ENCODE data around the gene EMC9. TPM values are rescaled to one million over a fixed set of nuclear protein-coding genes. Genes with fewer than 3 reads are reported as not detected.

The EMC9 gene
- total RNA-seq, 1 experiment from 2014 or later, result 42.0 TPM

- H3K79me2 ChIP-seq (ENCODE audit: insufficient read depth, low read length), result peaks cover 1% of the 10 kb centered on the region; the same call in 1 of the 2 replicates
- RAD21 ChIA-PET (ENCODE audit: low non-redundant PET in 1 of 2, low total read pairs in 2 of 2, uncharacterized antibody in 2 of 2, unreplicated experiment in 2 of 2), result no interaction called here
Measured at GRCh38 chr14:24131549-24131966, 9.8 kb downstream of the EMC9 start.

More at GRCh38 chr14:24131549-24131966, 9.8 kb downstream of the EMC9 start:
- POLR2A ChIA-PET, result interaction anchor here (3.0 kb wide), 1 partner anchor 17 kb away, joined by 8 read pairs; the partner anchor contains the start of genes DCAF11 and NRL
- H3K4me1 ChIP-seq (ENCODE audit: control insufficient read depth in 1 of 2, insufficient read depth in 2 of 2, low read length in 2 of 2), result peaks cover 7 to 9% of the 10 kb centered on the region in 2 experiments; a peak in 3 of 4 replicates
- intact Hi-C loops (cut with micrococcal nuclease), result no loop called here
- no peak overlapping the region for H3K4me2 ChIP-seq (ENCODE audit: low read length)
- ATAC-seq (no peak), DNase-seq (ENCODE audit: low read depth, low spot score) (no peak)
- no peak overlapping the region for H3K27ac ChIP-seq (ENCODE audit: low read depth, low read length)
- no TSS peak for BruUV-seq (replicated peaks)
- H3K27me3 ChIP-seq (ENCODE audit: insufficient read depth, low read length), result no peaks in the 10 kb centered on the region
- no peak overlapping the region for H3K4me3 ChIP-seq (replicated peaks in 1 of 2; ENCODE audit: low read depth in 1 of 2, low read length in 2 of 2)
- H3K9ac ChIP-seq (ENCODE audit: low read length), result no peak overlapping the region
- TF ChIP-seq SP1 (IDR thresholded peaks at IDR 0.05; ENCODE audit: low read depth), result no peak
- TF ChIP-seq TCF7L2 (IDR thresholded peaks at IDR 0.05; ENCODE audit: borderline replicate concordance, extremely low read depth, insufficient read depth, insufficient read length), result no peak
- TF ChIP-seq CEBPB (IDR thresholded peaks at IDR 0.05; ENCODE audit: low read depth), result no peak
- no peak for TF ChIP-seq RAD21 (IDR thresholded peaks at IDR 0.05; ENCODE audit: low read depth)
- TF ChIP-seq CBX3 (IDR thresholded peaks at IDR 0.05; ENCODE audit: low read depth), result no peak
- no peak for TF ChIP-seq JUND (IDR thresholded peaks at IDR 0.05)
- no peak for TF ChIP-seq REST (IDR thresholded peaks at IDR 0.05; ENCODE audit: low read depth)
- TF ChIP-seq, protein P1, sequence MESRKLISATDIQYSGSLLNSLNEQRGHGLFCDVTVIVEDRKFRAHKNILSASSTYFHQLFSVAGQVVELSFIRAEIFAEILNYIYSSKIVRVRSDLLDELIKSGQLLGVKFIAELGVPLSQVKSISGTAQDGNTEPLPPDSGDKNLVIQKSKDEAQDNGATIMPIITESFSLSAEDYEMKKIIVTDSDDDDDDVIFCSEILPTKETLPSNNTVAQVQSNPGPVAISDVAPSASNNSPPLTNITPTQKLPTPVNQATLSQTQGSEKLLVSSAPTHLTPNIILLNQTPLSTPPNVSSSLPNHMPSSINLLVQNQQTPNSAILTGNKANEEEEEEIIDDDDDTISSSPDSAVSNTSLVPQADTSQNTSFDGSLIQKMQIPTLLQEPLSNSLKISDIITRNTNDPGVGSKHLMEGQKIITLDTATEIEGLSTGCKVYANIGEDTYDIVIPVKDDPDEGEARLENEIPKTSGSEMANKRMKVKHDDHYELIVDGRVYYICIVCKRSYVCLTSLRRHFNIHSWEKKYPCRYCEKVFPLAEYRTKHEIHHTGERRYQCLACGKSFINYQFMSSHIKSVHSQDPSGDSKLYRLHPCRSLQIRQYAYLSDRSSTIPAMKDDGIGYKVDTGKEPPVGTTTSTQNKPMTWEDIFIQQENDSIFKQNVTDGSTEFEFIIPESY (IDR thresholded peaks at IDR 0.05; ENCODE audit: extremely low read depth, insufficient replicate concordance, low read length), result no peak
- no peak for TF ChIP-seq ZFX (IDR thresholded peaks at IDR 0.05)
- TF ChIP-seq POLR2A (IDR thresholded peaks at IDR 0.05; ENCODE audit: borderline replicate concordance, extremely low read depth, insufficient read depth, insufficient read length), result no peak
- TF ChIP-seq FOSL1 (IDR thresholded peaks at IDR 0.05; ENCODE audit: low read depth), result no peak
- H3K36me3 ChIP-seq (ENCODE audit: control insufficient read depth in 1 of 2, insufficient read depth in 2 of 2, low read length in 2 of 2), result no peaks in the 10 kb centered on the region
- H3K9me2 ChIP-seq (ENCODE audit: insufficient read depth), result no peaks in the 10 kb centered on the region
- no peaks in the 10 kb centered on the region for H4K20me1 ChIP-seq (ENCODE audit: insufficient read depth)
- H2AFZ ChIP-seq (ENCODE audit: low read depth, low read length, poor library complexity, severe bottlenecking), result no peak overlapping the region
- no peaks in the 10 kb centered on the region for H3K9me3 ChIP-seq (ENCODE audit: control insufficient read depth in 1 of 2, insufficient read depth in 1 of 2, low read depth in 1 of 2, low read length in 2 of 2)
- CTCF ChIA-PET, result no interaction called here
